ENCODE results near the gene DRC7.

DNA sequence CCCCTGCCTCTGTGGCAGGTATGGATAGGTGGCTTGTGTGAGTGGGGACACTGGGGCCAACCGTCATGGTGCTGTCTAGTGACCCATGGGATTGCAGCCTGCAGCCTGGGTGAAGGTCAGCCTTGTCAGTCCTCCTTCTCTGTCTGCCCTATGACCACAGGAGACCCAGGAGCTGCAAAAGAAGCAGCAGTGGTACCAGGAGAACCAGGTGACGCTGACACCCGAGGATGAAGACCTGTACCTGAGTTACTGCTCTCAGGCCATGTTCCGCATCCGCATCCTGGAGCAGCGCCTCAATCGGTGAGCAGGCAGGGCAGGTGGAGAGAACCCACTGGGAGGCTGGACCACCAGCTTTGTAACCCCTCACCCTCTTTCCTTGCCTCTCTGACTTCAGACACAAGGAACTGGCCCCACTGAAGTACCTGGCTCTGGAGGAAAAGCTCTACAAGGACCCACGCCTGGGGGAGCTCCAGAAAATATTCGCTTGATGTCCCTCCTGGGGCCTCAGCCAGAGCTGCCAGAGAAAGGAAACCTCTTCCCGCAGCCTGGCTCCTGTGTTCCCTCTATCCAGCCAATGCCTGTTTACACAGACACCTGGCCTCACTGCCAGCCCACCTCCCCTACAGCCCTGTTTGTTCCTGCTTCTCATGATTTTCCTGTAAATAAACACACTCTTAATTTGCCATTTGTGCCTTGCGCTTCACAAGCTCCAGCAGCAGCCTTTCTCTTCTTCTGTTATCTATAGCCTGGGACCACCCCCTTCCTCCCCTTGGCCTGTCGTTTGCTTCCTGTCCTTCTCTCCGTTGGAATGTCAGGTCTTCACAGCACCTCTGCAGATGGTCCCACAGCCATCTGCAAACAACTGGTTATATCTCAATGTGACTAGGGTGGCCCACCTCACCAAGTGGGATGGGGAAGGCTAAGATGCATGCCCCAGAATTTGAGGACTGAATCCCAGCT lies 36.4 kb downstream of the DRC7 start:
- TF ChIP-seq, protein P1, sequence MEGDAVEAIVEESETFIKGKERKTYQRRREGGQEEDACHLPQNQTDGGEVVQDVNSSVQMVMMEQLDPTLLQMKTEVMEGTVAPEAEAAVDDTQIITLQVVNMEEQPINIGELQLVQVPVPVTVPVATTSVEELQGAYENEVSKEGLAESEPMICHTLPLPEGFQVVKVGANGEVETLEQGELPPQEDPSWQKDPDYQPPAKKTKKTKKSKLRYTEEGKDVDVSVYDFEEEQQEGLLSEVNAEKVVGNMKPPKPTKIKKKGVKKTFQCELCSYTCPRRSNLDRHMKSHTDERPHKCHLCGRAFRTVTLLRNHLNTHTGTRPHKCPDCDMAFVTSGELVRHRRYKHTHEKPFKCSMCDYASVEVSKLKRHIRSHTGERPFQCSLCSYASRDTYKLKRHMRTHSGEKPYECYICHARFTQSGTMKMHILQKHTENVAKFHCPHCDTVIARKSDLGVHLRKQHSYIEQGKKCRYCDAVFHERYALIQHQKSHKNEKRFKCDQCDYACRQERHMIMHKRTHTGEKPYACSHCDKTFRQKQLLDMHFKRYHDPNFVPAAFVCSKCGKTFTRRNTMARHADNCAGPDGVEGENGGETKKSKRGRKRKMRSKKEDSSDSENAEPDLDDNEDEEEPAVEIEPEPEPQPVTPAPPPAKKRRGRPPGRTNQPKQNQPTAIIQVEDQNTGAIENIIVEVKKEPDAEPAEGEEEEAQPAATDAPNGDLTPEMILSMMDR (IDR thresholded peaks at IDR 0.05), result no peak
- TF ChIP-seq POLR2A (IDR thresholded peaks at IDR 0.05), result no peak

Measured in thyroid gland (tissue), 4 donors.